ENCODE results near the gene STEAP4. TPM values are rescaled to one million over a fixed set of nuclear protein-coding genes. Genes with fewer than 3 reads are reported as not detected.
"Not testable (repeated sequence)": the region's sequence is repeated elsewhere in the genome, so short reads cannot be mapped to it uniquely, and the experiment has no call there.

STEAP4 gene
- total RNA-seq, 1 donor from 2014 or later = 53.9 TPM

GRCh38 chr7:88260719-88261118, 46.0 kb downstream of the STEAP4 start:
- no peak for ATAC-seq
- intact Hi-C loops (cut with DNase I) = no loop called here
- H3K4me1 ChIP-seq = no peaks in the 10 kb centered on the region
- no peak overlapping the region for H3K4me3 ChIP-seq
- TF ChIP-seq CTCF (IDR thresholded peaks at IDR 0.05) = no peak
- DNase-seq = no peak
- H3K27ac ChIP-seq = no peak overlapping the region
- H3K36me3 ChIP-seq = no peaks in the 10 kb centered on the region
- no peaks in the 10 kb centered on the region for H3K9me3 ChIP-seq
- H3K27me3 ChIP-seq = no peaks in the 10 kb centered on the region

GRCh38 chr7:88259656-88260380, 46.9 kb downstream of the STEAP4 start:
- no peaks in the 10 kb centered on the region for H3K36me3 ChIP-seq
- DNase-seq (no peak), ATAC-seq (no peak)
- no peak overlapping the region for H3K27ac ChIP-seq
- TF ChIP-seq CTCF (IDR thresholded peaks at IDR 0.05) = no peak
- intact Hi-C loops (cut with DNase I) = no loop called here
- H3K4me1 ChIP-seq = no peaks in the 10 kb centered on the region
- H3K27me3 ChIP-seq = no peaks in the 10 kb centered on the region
- no peaks in the 10 kb centered on the region for H3K9me3 ChIP-seq
- H3K4me3 ChIP-seq = no peak overlapping the region

- H3K36me3 ChIP-seq; intact Hi-C loops (cut with DNase I); H3K27me3 ChIP-seq; DNase-seq; H3K4me3 ChIP-seq; H3K9me3 ChIP-seq; ATAC-seq; H3K27ac ChIP-seq; H3K4me1 ChIP-seq: not testable (repeated sequence)
Observed at GRCh38 chr7:88258296-88258695, 48.4 kb downstream of the STEAP4 start.

- H3K27me3 ChIP-seq = no peaks in the 10 kb centered on the region
- DNase-seq (no peak), ATAC-seq (no peak)
- H3K4me3 ChIP-seq = no peak overlapping the region
- no peaks in the 10 kb centered on the region for H3K36me3 ChIP-seq
- intact Hi-C loops (cut with DNase I) = no loop called here
- H3K27ac ChIP-seq = no peak overlapping the region
- TF ChIP-seq CTCF (IDR thresholded peaks at IDR 0.05) = no peak
- H3K9me3 ChIP-seq = no peaks in the 10 kb centered on the region
- no peaks in the 10 kb centered on the region for H3K4me1 ChIP-seq
Observed at GRCh38 chr7:88256906-88257305, 49.8 kb downstream of the STEAP4 start.

GRCh38 chr7:88254721-88255424, 51.8 kb downstream of the STEAP4 start:
- peak; percentile 76 for ATAC-seq

More at GRCh38 chr7:88254721-88255424, 51.8 kb downstream of the STEAP4 start:
- no peak for TF ChIP-seq CTCF (IDR thresholded peaks at IDR 0.05)
- Histone ChIP-seq H3K9me3 (no peaks in the 10 kb centered on the region), H3K27ac (no peak overlapping the region), H3K27me3 (no peaks in the 10 kb centered on the region), H3K4me3 (no peak overlapping the region), H3K4me1 (no peaks in the 10 kb centered on the region), H3K36me3 (no peaks in the 10 kb centered on the region)
- DNase-seq = no peak
- intact Hi-C loops (cut with DNase I) = no loop called here
